Measurements from ENCODE around the gene RTCA. TPM values are rescaled to one million over a fixed set of nuclear protein-coding genes. Genes with fewer than 3 reads are reported as not detected.

RTCA gene
- total and polyA plus RNA-seq, 4 donors = 11.2 to 18.9 (median 15.1) TPM

DNA sequence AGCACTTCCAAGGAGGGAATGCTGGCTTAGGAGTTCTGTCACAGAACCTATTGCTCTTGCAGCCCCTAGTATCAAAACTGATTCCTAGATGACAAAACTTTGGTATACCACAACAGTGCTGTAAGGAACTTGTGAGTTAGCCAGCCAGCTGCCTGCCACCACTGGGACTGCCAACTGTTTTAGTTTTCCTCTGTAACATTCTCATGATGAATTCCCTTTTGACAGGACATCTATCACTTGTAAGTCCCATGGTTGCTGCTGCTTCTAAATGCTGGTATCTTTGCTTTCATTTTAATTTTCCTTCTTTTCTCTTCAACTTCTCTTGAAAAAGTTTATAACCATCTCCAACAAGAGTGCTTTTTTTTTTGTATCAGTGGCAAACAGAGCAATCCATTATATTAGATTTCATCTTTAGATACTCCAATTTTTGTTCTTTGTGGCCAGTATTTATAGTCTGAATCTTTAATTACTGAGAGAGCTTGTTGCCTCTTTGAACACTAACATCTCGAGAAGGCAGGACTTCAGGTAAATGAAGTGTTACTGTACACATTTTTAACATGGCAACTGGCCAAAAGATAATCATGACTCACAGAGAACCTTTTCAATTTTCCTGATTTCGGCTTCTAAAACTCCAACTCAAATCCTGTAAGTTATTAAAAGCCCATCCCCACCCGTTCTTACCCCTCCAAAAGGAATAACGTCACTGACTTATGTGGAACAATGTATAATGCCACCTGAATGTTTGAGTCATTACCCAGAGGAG, 36.2 kb upstream of the RTCA start:
- Histone ChIP-seq H3K9ac (ENCODE audit: low read depth in 1 of 2, low read length in 2 of 2) (no peak overlapping the region), H3K9me3 (ENCODE audit: control insufficient read depth in 4 of 4, low read length in 3 of 4) (no peaks in the 10 kb centered on the region), H3K4me1 (ENCODE audit: control insufficient read depth in 4 of 4, insufficient read depth in 4 of 4, low read length in 3 of 4) (peaks cover 0 to 4% (median under 1%) of the 10 kb centered on the region in 4 donors), H3K27me3 (ENCODE audit: control insufficient read depth in 4 of 4, insufficient read depth in 4 of 4, low read length in 3 of 4) (no peaks in the 10 kb centered on the region), H3K27ac (ENCODE audit: low read depth in 1 of 2, low read length in 2 of 2) (no peak overlapping the region), H3K4me3 (ENCODE audit: low read depth in 1 of 3, low read length in 3 of 3) (no peak overlapping the region), H3K36me3 (ENCODE audit: control insufficient read depth in 4 of 4, insufficient read depth in 3 of 4, low read depth in 1 of 4, low read length in 3 of 4) (peaks cover 0 to 24% (median 10%) of the 10 kb centered on the region in 4 donors)
- TF ChIP-seq SP1 (IDR thresholded peaks at IDR 0.05) (no peak), FOXA1 (IDR thresholded peaks at IDR 0.05) (no peak), FOXA2 (IDR thresholded peaks at IDR 0.05) (no peak)
- no peak for DNase-seq (ENCODE audit: low spot score)
- WGBS = 89% methylated on average over 4 of the region's 4 CpGs

DNA sequence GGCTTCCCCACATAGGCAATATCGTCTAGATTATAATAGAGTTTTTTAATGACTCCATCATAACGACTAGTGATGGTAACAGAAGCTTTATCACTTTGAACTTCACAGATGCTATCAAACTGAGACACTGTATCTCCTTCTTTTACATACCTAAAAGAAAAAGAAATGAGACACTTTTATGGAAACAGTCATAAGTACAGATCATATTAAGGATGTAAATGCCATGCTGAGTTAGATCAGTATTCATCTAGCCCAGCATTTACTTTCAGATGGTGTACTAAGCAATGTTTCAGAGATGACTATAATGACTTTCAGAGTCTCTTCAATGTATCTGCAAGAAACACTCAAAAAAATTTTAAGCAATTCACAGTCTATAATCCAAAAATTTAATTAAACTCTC, 35.3 kb upstream of the RTCA start:
- WGBS = 90% methylated on average over 2 of the region's 2 CpGs
- Histone ChIP-seq H3K27ac (ENCODE audit: low read depth in 1 of 2, low read length in 2 of 2) (no peak overlapping the region), H3K9me3 (ENCODE audit: control insufficient read depth in 4 of 4, low read length in 3 of 4) (no peaks in the 10 kb centered on the region), H3K36me3 (ENCODE audit: control insufficient read depth in 4 of 4, insufficient read depth in 3 of 4, low read depth in 1 of 4, low read length in 3 of 4) (peaks cover 0 to 26% (median 10%) of the 10 kb centered on the region in 4 donors), H3K4me3 (ENCODE audit: low read depth in 1 of 3, low read length in 3 of 3) (no peak overlapping the region), H3K9ac (ENCODE audit: low read depth in 1 of 2, low read length in 2 of 2) (no peak overlapping the region), H3K27me3 (ENCODE audit: control insufficient read depth in 4 of 4, insufficient read depth in 4 of 4, low read length in 3 of 4) (no peaks in the 10 kb centered on the region), H3K4me1 (ENCODE audit: control insufficient read depth in 4 of 4, insufficient read depth in 4 of 4, low read length in 3 of 4) (peaks cover 0 to 4% (median under 1%) of the 10 kb centered on the region in 4 donors)
- no peak for TF ChIP-seq FOXA1 (IDR thresholded peaks at IDR 0.05)
- TF ChIP-seq, protein P1, sequence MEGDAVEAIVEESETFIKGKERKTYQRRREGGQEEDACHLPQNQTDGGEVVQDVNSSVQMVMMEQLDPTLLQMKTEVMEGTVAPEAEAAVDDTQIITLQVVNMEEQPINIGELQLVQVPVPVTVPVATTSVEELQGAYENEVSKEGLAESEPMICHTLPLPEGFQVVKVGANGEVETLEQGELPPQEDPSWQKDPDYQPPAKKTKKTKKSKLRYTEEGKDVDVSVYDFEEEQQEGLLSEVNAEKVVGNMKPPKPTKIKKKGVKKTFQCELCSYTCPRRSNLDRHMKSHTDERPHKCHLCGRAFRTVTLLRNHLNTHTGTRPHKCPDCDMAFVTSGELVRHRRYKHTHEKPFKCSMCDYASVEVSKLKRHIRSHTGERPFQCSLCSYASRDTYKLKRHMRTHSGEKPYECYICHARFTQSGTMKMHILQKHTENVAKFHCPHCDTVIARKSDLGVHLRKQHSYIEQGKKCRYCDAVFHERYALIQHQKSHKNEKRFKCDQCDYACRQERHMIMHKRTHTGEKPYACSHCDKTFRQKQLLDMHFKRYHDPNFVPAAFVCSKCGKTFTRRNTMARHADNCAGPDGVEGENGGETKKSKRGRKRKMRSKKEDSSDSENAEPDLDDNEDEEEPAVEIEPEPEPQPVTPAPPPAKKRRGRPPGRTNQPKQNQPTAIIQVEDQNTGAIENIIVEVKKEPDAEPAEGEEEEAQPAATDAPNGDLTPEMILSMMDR (IDR thresholded peaks at IDR 0.05; ENCODE audit: low read depth, low read length, missing input control) = no peak
- TF ChIP-seq FOXA2 (IDR thresholded peaks at IDR 0.05) = no peak
- DNase-seq (ENCODE audit: low spot score) = no peak

GRCh38 chr1:100231721-100232120, 34.3 kb upstream of the RTCA start:
- Histone ChIP-seq H3K4me1 (ENCODE audit: control insufficient read depth in 4 of 4, insufficient read depth in 4 of 4, low read length in 3 of 4) (peaks cover 0 to 4% (median under 1%) of the 10 kb centered on the region in 4 donors), H3K9ac (ENCODE audit: low read depth in 1 of 2, low read length in 2 of 2) (no peak overlapping the region), H3K27me3 (ENCODE audit: control insufficient read depth in 4 of 4, insufficient read depth in 4 of 4, low read length in 3 of 4) (no peaks in the 10 kb centered on the region), H3K36me3 (ENCODE audit: control insufficient read depth in 4 of 4, insufficient read depth in 3 of 4, low read depth in 1 of 4, low read length in 3 of 4) (peaks cover 1 to 27% (median 10%) of the 10 kb centered on the region in 4 donors), H3K9me3 (ENCODE audit: control insufficient read depth in 4 of 4, low read length in 3 of 4) (no peaks in the 10 kb centered on the region), H3K4me3 (ENCODE audit: low read depth in 1 of 3, low read length in 3 of 3) (no peak overlapping the region), H3K27ac (ENCODE audit: low read depth in 1 of 2, low read length in 2 of 2) (no peak overlapping the region)
- WGBS = 97% methylated on average over 2 of the region's 2 CpGs
- TF ChIP-seq HNF4A (conservative IDR thresholded peaks at IDR 0.05) (peak in 1 of 2 donors; percentile 38), ATF3 (IDR thresholded peaks at IDR 0.05) (no peak)
- DNase-seq (ENCODE audit: low spot score) = no peak

DNA sequence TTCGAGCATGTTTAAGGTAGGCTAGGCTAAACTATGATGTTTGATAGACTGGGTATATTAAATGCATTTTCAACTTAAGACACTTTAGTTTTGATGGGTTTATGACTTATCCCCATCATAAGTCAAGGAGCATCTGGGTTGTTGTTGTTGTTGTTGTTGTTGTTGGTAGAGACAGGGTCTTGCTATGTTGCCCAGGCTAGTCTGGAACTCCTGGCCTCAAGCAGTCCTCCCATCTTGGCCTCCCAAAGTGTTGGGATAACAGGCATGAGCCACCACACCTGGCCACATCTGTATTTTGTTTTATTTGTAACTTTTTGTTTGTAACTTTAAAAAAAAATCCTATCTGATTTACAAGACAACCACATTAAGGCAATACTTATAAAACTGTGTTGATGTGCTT, 33.9 kb upstream of the RTCA start:
- H3K36me3 ChIP-seq (ENCODE audit: control insufficient read depth in 4 of 4, insufficient read depth in 3 of 4, low read depth in 1 of 4, low read length in 3 of 4) = peaks cover 1 to 27% (median 12%) of the 10 kb centered on the region in 4 donors
- no peak for TF ChIP-seq JUND (IDR thresholded peaks at IDR 0.05)
- no peak for TF ChIP-seq RAD21 (IDR thresholded peaks at IDR 0.05)
- no peak for TF ChIP-seq HNF4G (IDR thresholded peaks at IDR 0.05)
- no peak for TF ChIP-seq HNF4A (conservative IDR thresholded peaks at IDR 0.05)
- TF ChIP-seq, protein P2, sequence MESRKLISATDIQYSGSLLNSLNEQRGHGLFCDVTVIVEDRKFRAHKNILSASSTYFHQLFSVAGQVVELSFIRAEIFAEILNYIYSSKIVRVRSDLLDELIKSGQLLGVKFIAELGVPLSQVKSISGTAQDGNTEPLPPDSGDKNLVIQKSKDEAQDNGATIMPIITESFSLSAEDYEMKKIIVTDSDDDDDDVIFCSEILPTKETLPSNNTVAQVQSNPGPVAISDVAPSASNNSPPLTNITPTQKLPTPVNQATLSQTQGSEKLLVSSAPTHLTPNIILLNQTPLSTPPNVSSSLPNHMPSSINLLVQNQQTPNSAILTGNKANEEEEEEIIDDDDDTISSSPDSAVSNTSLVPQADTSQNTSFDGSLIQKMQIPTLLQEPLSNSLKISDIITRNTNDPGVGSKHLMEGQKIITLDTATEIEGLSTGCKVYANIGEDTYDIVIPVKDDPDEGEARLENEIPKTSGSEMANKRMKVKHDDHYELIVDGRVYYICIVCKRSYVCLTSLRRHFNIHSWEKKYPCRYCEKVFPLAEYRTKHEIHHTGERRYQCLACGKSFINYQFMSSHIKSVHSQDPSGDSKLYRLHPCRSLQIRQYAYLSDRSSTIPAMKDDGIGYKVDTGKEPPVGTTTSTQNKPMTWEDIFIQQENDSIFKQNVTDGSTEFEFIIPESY (IDR thresholded peaks at IDR 0.05) = no peak
- no peak for TF ChIP-seq EGR1 (IDR thresholded peaks at IDR 0.05; ENCODE audit: low read depth in 2 of 2)
- TF ChIP-seq YY1 (IDR thresholded peaks at IDR 0.05) = no peak
- no peak for TF ChIP-seq NR2F2 (IDR thresholded peaks at IDR 0.05)
- no peak for TF ChIP-seq GABPA (IDR thresholded peaks at IDR 0.05 in 1 of 2, conservative IDR thresholded peaks at IDR 0.05 in 1 of 2)
- TF ChIP-seq TAF1 (conservative IDR thresholded peaks at IDR 0.05) = no peak
- TF ChIP-seq, protein P1 (IDR thresholded peaks at IDR 0.05; ENCODE audit: low read depth, low read length, missing input control) = no peak
- no peak for TF ChIP-seq MAX (IDR thresholded peaks at IDR 0.05)
- no peak for TF ChIP-seq RXRA (IDR thresholded peaks at IDR 0.05)
- 41% methylated on average over 1 of the region's 1 CpG for WGBS

More for the DNA sequence above, 33.9 kb upstream of the RTCA start:
- Histone ChIP-seq H3K4me3 (ENCODE audit: low read depth in 1 of 3, low read length in 3 of 3) (no peak overlapping the region), H3K27ac (ENCODE audit: low read depth in 1 of 2, low read length in 2 of 2) (no peak overlapping the region), H3K27me3 (ENCODE audit: control insufficient read depth in 4 of 4, insufficient read depth in 4 of 4, low read length in 3 of 4) (no peaks in the 10 kb centered on the region), H3K9me3 (ENCODE audit: control insufficient read depth in 4 of 4, low read length in 3 of 4) (no peaks in the 10 kb centered on the region), H3K9ac (ENCODE audit: low read depth in 1 of 2, low read length in 2 of 2) (no peak overlapping the region), H3K4me1 (ENCODE audit: control insufficient read depth in 4 of 4, insufficient read depth in 4 of 4, low read length in 3 of 4) (peaks cover 0 to 4% (median under 1%) of the 10 kb centered on the region in 4 donors)
- no peak for DNase-seq (ENCODE audit: low spot score)
